Activated T-cell treated with anti-CD3 and anti-CD28 coated beads for 4 hours (primary cell): Measurements from ENCODE around the gene NIFK.
"Not testable (repeated sequence)": the region's sequence is repeated elsewhere in the genome, so short reads cannot be mapped to it uniquely, and the experiment has no call there.

Source experiments
- DNase-seq: peaks from one replicate; pipeline ENCODE4 v3.0.0-alpha.2; 2020

NIFK gene

DNA sequence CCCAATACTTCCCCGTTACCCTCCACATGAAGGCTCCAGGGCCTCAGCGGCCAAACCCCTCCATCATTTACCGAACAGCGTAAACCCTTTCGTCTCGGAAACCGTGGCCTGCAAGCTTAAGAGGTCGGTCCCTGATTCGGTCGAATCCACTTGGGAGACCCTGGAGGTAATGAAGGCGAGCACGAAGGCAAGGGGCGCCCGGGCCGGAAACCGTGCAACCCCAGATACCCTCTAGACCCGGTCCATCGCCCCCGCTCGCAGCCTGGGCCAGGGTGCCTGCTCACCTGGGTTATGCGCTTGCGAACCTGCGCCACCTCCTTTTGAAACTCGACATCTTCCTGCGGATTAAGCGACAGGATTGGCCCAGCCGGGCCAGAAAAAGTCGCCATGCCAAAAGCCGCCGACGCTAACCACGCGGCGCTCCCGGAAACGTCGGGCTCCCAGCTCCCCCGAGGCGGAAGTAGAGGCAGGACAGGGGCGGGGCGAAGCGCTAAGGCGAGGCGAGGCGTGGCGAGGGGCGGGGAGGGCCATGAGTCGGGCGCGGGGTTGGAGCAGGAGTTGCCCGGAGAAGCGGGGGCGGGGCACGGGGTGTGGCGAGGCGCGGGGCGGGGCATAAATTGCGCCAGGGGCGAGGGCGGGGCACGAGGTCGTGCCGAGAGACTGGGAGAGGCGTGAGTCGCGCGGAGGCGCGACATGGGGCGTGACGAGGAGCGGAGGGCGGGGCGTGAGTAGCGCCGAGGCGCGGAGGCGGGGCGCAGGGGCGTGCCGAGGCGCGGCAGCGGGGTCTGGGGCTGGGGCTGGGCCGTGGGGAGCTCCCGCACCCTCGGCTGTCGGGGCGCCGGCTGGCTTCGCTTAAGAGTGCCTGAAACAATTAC, at the start of gene NIFK:
Gene NIFK, minus strand, starts transcription at position 414 of the 875 bp plus-strand sequence. Its CDS starts 25 bp downstream, at position 389.
- peak; percentile 100 for DNase-seq

GRCh38 chr2:121783180-121783579, 46.5 kb upstream of the NIFK start:
- no peak for DNase-seq

GRCh38 chr2:121778741-121779487, 42.2 kb upstream of the NIFK start:
- no peak for DNase-seq

DNA sequence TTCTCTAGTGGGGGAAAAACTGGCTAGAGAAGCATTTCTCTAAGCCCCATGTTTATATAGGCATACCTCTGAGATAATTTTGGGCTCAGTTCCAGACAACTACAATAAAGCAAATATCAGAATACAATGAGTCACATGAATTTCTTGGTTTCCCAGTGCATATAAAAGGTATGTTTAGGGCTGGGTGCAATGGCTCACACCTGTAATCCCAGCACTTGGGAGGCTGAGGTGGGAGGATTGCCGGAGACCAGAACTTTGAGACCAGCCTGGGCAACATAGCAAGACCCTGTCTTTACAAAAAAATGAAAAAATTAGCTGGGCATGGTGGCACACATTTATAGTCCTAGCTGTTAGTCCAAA, 41.0 kb upstream of the NIFK start:
- DNase-seq: no peak

- DNase-seq: no peak
Observed at GRCh38 chr2:121776885-121777698, 40.4 kb upstream of the NIFK start.

- DNase-seq: no peak
Observed at GRCh38 chr2:121776361-121776760, 39.7 kb upstream of the NIFK start.

DNA sequence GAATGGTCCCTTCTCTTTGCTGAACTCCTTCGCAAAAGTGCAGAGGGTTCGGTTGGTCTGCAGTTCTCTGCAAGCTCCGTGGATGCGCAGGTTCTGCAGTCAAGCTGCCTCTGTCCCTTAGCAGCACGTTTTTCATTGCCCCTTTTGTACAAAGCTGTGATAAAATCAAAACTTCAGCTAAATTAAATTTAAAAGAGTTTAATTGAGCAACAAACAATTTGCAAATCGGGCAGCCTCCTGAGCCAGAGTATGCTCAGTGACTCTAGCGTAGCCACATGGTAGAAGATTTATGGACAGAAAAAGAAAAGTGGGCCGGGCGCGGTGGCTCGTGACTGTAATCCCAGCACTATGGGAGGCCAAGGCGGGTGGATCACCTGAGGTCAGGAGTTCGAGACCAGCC, 37.6 kb upstream of the NIFK start:
- no peak for DNase-seq

- DNase-seq: no peak
Observed at GRCh38 chr2:121771976-121772742, 35.5 kb upstream of the NIFK start.

- DNase-seq: no peak
Observed at GRCh38 chr2:121768143-121768755, 31.6 kb upstream of the NIFK start.

- no peak for DNase-seq
Observed at GRCh38 chr2:121766624-121767023, 29.9 kb upstream of the NIFK start.

GRCh38 chr2:121764681-121765228, 28.1 kb upstream of the NIFK start:
- DNase-seq: no peak

GRCh38 chr2:121755237-121756111, 18.8 kb upstream of the NIFK start, which contains the start of gene TSN:
TSS of gene TSN (plus strand) at chr2:121755651. CDS start at chr2:121755780, 129 bp downstream.
- DNase-seq: peak; percentile 96

DNA sequence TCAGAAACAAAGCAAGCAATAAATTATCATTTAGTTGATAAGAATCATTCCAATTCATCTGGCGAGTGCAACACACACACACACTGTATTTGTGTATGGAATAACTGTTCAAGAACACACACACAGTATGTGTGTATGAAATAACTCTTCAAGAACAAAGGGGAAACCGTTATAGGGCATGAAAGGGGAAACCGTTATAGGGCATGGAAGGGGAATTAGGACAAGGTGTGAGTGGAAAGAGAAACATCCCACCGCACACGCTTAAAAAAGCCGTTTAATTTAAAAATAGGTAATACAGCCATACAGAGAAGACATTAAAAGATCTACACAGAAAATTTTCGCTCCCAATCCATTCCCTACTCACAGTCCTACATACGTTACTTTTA, 18.2 kb upstream of the NIFK start:
- no peak for DNase-seq

DNA sequence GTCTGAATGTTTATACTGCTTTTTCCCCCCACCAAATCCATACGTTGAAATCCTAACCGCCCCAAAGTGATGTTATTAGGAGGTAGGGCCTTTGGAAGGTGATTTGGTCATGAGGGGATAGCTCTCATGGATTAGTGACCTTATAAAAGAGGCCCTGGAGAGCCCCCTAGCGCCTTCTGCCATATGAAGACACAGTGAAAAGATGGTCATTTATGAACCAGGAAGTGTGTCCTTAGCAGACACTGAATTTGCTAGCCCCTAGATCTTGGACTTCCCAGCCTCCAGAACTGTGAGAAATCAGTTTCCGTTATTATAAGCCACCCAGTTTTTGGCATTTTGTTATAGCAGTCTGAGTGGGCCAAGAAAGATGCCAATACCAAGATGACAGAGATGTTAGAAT, 11.5 kb upstream of the NIFK start:
- DNase-seq: no peak

DNA sequence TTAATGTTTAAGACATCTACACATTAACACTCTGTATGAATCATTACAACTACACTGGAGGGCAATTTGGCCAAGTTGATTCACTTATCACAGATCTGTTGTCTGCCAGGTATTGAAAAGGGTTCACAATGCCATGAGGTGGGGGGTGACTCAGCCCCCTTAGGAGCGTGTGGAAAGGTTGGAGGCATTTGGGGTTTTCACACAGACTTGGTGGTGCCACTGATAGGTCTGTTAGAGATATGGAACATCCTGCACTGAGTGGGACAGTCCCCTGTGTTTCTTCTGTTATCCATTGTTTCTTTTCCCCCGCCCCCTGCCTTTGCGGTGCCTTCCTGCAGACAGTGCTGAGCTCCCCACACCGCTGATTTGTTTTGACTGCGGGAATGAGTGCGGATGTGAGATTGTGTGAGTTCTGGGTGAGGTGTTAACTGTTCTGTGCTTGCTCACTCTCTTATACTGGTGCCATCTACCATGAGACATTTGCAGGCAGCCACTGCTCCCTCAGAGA, 9.4 kb upstream of the NIFK start:
- no peak for DNase-seq

DNA sequence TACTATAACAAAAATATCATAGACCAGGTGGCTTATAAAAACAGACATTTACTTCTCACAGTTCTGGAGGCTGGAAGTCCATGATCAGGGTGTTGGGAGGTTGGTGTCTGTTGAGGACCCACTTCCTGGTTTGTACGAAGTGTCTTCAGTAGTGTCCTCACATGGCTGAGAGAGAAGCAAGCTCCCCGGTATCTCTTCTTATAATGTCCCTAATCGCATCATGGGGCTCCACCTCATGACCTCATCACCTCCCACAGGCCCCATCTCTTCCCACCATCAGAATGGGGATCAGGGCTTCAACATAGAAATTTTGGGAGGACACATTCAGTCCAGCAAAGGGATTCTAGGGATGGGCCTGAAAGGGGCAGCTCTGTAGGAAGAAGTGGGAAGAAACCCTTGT, 4.8 kb upstream of the NIFK start:
- no peak for DNase-seq

DNA sequence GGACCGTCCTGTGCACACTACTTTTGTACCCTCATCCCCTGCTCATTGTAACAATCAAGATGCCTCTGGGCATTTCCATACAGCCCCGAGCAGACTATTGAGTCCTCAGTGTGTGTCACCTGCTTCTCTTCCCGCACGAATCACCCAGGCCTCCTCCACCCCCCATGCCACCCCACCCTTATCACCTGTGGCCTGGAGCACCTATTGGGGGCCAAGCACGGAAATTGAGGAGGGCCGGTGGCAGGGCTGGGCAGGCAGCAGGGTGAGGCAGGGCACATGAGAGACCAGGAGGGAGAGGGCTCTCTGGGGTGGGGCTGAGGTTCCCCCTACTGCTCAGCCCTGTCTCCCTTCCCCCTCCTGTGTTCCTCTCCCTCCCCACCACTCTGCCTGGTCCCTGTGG, 4.3 kb upstream of the NIFK start:
- DNase-seq: no peak

DNA sequence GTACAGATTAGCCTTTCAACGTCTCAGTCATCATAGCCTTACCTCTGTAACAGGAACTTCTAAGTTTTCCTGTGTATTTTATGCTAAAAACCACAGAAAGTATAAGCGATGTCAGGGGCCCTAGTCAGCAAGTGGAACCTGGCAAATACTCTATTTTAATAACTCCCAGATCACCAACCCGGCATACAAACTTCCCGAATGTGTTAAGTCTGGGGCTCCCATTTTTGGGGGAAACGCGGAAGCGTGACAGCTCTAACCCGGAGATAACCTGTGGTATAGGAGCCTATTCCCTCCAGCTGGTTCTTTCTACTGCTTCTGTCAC, 574 bp downstream of the NIFK start:
- DNase-seq: no peak

GRCh38 chr2:121735518-121736074, 1.1 kb downstream of the NIFK start:
- no peak for DNase-seq

GRCh38 chr2:121734544-121734943, 2.1 kb downstream of the NIFK start:
- DNase-seq: not testable (repeated sequence)
